GM12878 (cell line): ENCODE results near the gene IFT122. TPM values are rescaled to one million over a fixed set of nuclear protein-coding genes. Genes with fewer than 3 reads are reported as not detected.

Experiments
- ATAC-seq: fragments of 200-7000 bp; cut with Tn5 transposase; 3 replicates; pipeline ENCODE4 v1.9.1; 2020; ENCODE audit warnings: mild to moderate bottlenecking, moderate library complexity
- BruUV-seq: library from RNA; stranded (reverse); fragments of 400-500 nt; replicated peaks from 2 replicates; lab custom pipeline; 2021; lab: Mats Ljungman, UMichigan
- CTCF ChIA-PET: fragments of 300-600 bp; sonication (Branson Sonifier 250); formaldehyde crosslinking; extraction: SDS; loops from one replicate; lab custom pipeline; 2021; ENCODE audit warnings: inconsistent platforms; lab: Yijun Ruan, JAX
- POLR2A ChIA-PET: fragments of 350-600 bp; formaldehyde crosslinking; extraction: SDS; loops from one replicate; lab custom pipeline; 2021; ENCODE audit warnings: inconsistent platforms; lab: Charles Lee
- RAD21 ChIA-PET: fragments of 300-600 bp; sonication (Branson Sonifier 250); formaldehyde crosslinking; loops from one replicate; lab custom pipeline; 2023; ENCODE audit warnings: antibody characterized with exemption; ENCODE audit not compliant: unreplicated experiment; lab: Charles Lee
- SMC1A ChIA-PET: fragments of 300-600 bp; sonication (Branson Sonifier 250); formaldehyde crosslinking; loops from one replicate; lab custom pipeline; 2023; ENCODE audit not compliant: unreplicated experiment, uncharacterized antibody; lab: Charles Lee
- DNase-seq: peaks from one replicate; pipeline ENCODE4 v3.0.0-alpha.2; 2011; ENCODE audit warnings: low read depth, low spot score
- FAIRE-seq: peaks from 3 replicates; lab custom pipeline; 2011; peaks lifted over from hg19 to GRCh38; lab: Jason Lieb, UNC
- H2AFZ ChIP-seq: 2 replicates; pipeline ENCODE4 v1.6.0; 2011; ENCODE audit warnings: low read depth, low read length, control low read depth; ENCODE audit not compliant: control insufficient read depth
- H3K27ac ChIP-seq: 2 replicates; pipeline ENCODE4 v1.5.1; 2011; ENCODE audit warnings: control low read depth; ENCODE audit not compliant: control insufficient read depth, insufficient read depth
- H3K27me3 ChIP-seq, 2 experiments: replicated peaks in 1 of 2; 2 replicates each; pipeline versions ENCODE4 v1.6.0 to v1.6.1; 2011; ENCODE audit warnings: low read length in 1 of 2; ENCODE audit not compliant: control insufficient read depth in 2 of 2, insufficient read depth in 2 of 2
- H3K36me3 ChIP-seq, 2 experiments: 2 replicates each; pipeline ENCODE4 v1.5.1; 2011; ENCODE audit warnings: low read length in 1 of 2; ENCODE audit not compliant: control insufficient read depth in 2 of 2, insufficient read depth in 2 of 2
- H3K4me1 ChIP-seq: 2 replicates; pipeline ENCODE4 v1.6.1; 2011; ENCODE audit warnings: mild to moderate bottlenecking, low read length, moderate library complexity, mixed read lengths; ENCODE audit not compliant: control insufficient read depth, insufficient read depth
- H3K4me2 ChIP-seq: 2 replicates; pipeline ENCODE4 v1.6.0; 2011; ENCODE audit warnings: control low read depth; ENCODE audit not compliant: control insufficient read depth, insufficient read depth
- H3K4me3 ChIP-seq: fragments of 200-600 bp; sonication (generic); 2 replicates; pipeline ENCODE4 v1.5.1; 2016
- H3K79me2 ChIP-seq: 2 replicates; pipeline ENCODE4 v1.6.0; 2011; ENCODE audit warnings: low read length; ENCODE audit not compliant: control insufficient read depth, insufficient read depth
- H3K9ac ChIP-seq: 2 replicates; pipeline ENCODE4 v1.8.0; 2011; ENCODE audit warnings: low read length, control low read depth, mixed read lengths; ENCODE audit not compliant: control insufficient read depth, insufficient read depth
- H3K9me3 ChIP-seq: replicated peaks from 3 replicates; pipeline ENCODE4 v1.5.1; 2011; ENCODE audit warnings: mild to moderate bottlenecking, low read length; ENCODE audit not compliant: control insufficient read depth, insufficient read depth
- H4K20me1 ChIP-seq: 2 replicates; pipeline ENCODE4 v1.6.0; 2011; ENCODE audit not compliant: control insufficient read depth, insufficient read depth
- BCL11A ChIP-seq: IDR thresholded peaks from 2 replicates; pipeline ENCODE4 v1.6.1; 2011; ENCODE audit warnings: low read depth, low read length
- BRCA1 ChIP-seq: IDR thresholded peaks from 2 replicates; pipeline ENCODE4 v1.6.1; 2011; ENCODE audit warnings: low read depth, low read length, improper control_type of control experiment
- CBFB ChIP-seq: IDR thresholded peaks from 2 replicates; pipeline ENCODE4 v1.6.1; 2016; ENCODE audit warnings: antibody characterized with exemption, low read depth
- CHD1 ChIP-seq: IDR thresholded peaks from 2 replicates; pipeline ENCODE4 v1.6.1; 2012; ENCODE audit warnings: low read depth, low read length, improper control_type of control experiment
- EGR1 ChIP-seq, 2 experiments: IDR thresholded peaks; 1 replicate in 1 of 2; 2 replicates in 1 of 2; pipeline ENCODE4 v1.6.1; 2011 to 2012; ENCODE audit warnings: low read depth in 2 of 2, low read length in 2 of 2, borderline replicate concordance in 1 of 2, mild to moderate bottlenecking in 1 of 2, moderate library complexity in 1 of 2
- MAX ChIP-seq: IDR thresholded peaks from 2 replicates; pipeline ENCODE4 v1.6.1; 2012; ENCODE audit warnings: low read depth, low read length, improper control_type of control experiment
- POLR2AphosphoS2 ChIP-seq: IDR thresholded peaks from 2 replicates; pipeline ENCODE4 v1.6.1; 2011; ENCODE audit warnings: low read depth, mild to moderate bottlenecking, low read length, improper control_type of control experiment, moderate library complexity
- RAD21 ChIP-seq: IDR thresholded peaks from 2 replicates; pipeline ENCODE4 v1.6.1; 2011; ENCODE audit warnings: mild to moderate bottlenecking, low read depth, low read length, moderate library complexity; ENCODE audit not compliant: insufficient read depth
- TCF3 ChIP-seq: IDR thresholded peaks from 2 replicates; pipeline ENCODE4 v1.6.1; 2012; ENCODE audit warnings: low read depth, mild to moderate bottlenecking, low read length, borderline replicate concordance; ENCODE audit not compliant: insufficient read depth
- WGBS: methylation state at CpG from one replicate; pipeline ENCODE4 v1.1.6; 2016; ENCODE audit warnings: low lambda C conversion rate; ENCODE audit not compliant: insufficient replicate concordance, insufficient coverage; ENCODE audit errors: missing lambda C conversion rate; 5-methylcytosine and 5-hydroxymethylcytosine counted together
- in situ Hi-C: fragments of 300-500 bp; cut with MboI; formaldehyde crosslinking; loops from 9 replicates; pipeline ENCODE4 v1.14.3; 2018; ENCODE audit warnings: mixed read lengths
- intact Hi-C: fragments of 100-400 bp; cut with micrococcal nuclease; formaldehyde crosslinking; loops from one replicate; pipeline ENCODE4 v1.14.2; 2022; ENCODE audit not compliant: unreplicated experiment
- polyA plus RNA-seq, 11 experiments: library from polyadenylated mRNA; depleted of rRNA in 4 of 11; unstranded in 6 of 11; stranded (reverse) in 5 of 11; fragments of >200 nt; fragmentation: Nextera tagmentation in 4 of 11; fragmentation: Illumina TruSeq in 1 of 11; extraction: Ambion mirVana in 4 of 11; extraction: Trizol in 1 of 11; gene quantifications; 1 replicate in 1 of 11; 2 replicates in 10 of 11; pipeline versions ENCODE4 v1.2.1 to v1.2.3, GENCODE V29; 2011 to 2016; ENCODE audit warnings: inconsistent platforms in 2 of 11, missing spikeins in 2 of 11, low read depth in 1 of 11
- total RNA-seq, 4 experiments: library from RNA; depleted of rRNA in 3 of 4; stranded (reverse); fragments of >200 nt in 3 of 4; fragmentation: Illumina TruSeq in 1 of 4; extraction: Trizol in 1 of 4; gene quantifications; 2 replicates each; pipeline versions ENCODE4 v1.2.1 to v1.2.3, GENCODE V29; 2013 to 2021

IFT122 gene
- total and polyA plus RNA-seq, 10 of the 15 experiments (the other 5 are each of a cell fraction or from before 2014, with no cell fraction given): 1.8 to 19.2 (median 8.4) TPM

- Histone ChIP-seq H3K4me1 (peaks cover 19% of the 10 kb centered on the region), H4K20me1 (no peaks in the 10 kb centered on the region), H3K27ac (no peak overlapping the region), H3K4me3 (no peak overlapping the region), H3K9me3 (peaks cover 2% of the 10 kb centered on the region; the same call in 2 of the 3 replicates), H3K4me2 (no peak overlapping the region), H2AFZ (no peak overlapping the region), H3K27me3 (no peaks in the 10 kb centered on the region), H3K36me3 (no peaks in the 10 kb centered on the region), H3K9ac (no peak overlapping the region), H3K79me2 (no peaks in the 10 kb centered on the region)
- ChIA-PET CTCF (interaction anchor here (1.5 kb wide), 1 partner anchor 21 kb away, joined by 7 read pairs; no protein-coding TSS in a partner anchor), RAD21 (no interaction called here), SMC1A (interaction anchor here (0.7 to 2.0 kb wide), 2 partner anchors 17 to 21 kb away, joined by 3 to 5 read pairs; no protein-coding TSS in a partner anchor), POLR2A (interaction anchor here (1.0 to 1.5 kb wide), 4 partner anchors 8 to 22 kb away, joined by 3 to 7 read pairs (median 5); partner anchors contain the start of genes IFT122 and MBD4)
- WGBS: 94% methylated on average over 12 of the region's 12 CpGs
- intact Hi-C loops (no loop called here), in situ Hi-C loops (no loop called here)
- no TSS peak for BruUV-seq
- DNase-seq (no peak), FAIRE-seq (no peak), ATAC-seq (no peak)
- TF ChIP-seq CBFB (no peak), TCF3 (no peak), POLR2AphosphoS2 (no peak), EGR1 (IDR thresholded peaks at IDR 0.05; ENCODE audit: borderline replicate concordance in 1 of 2, low read depth in 2 of 2, low read length in 2 of 2) (no peak), BRCA1 (no peak), RAD21 (no peak), BCL11A (no peak), CHD1 (no peak), MAX (no peak)
These were observed 18.7 kb upstream of the IFT122 start for GRCh38 chr3:129421236-129421883.
